Skin epidermis (tissue), 12 donors: ENCODE data around the gene AGPAT2.
"Not testable (repeated sequence)": the region's sequence is repeated elsewhere in the genome, so short reads cannot be mapped to it uniquely, and the experiment has no call there.

Experiments used
- H3K27ac ChIP-seq, 21 experiments: fragments of 200-600 bp; sonication (generic) in 11 of 21; one replicate each; pipeline ENCODE4 v1.5.0; 2020; ENCODE audit warnings: mild to moderate bottlenecking in 3 of 21, inconsistent platforms in 2 of 21, moderate library complexity in 2 of 21
- H3K4me3 ChIP-seq, 7 experiments: fragments of 200-600 bp; sonication (generic) in 2 of 7; one replicate each; pipeline ENCODE4 v1.5.0; 2020; ENCODE audit warnings: inconsistent platforms in 2 of 7, mild to moderate bottlenecking in 2 of 7, moderate library complexity in 1 of 7

AGPAT2 gene

GRCh38 chr9:136707011-136707410, 19.8 kb upstream of the AGPAT2 start:
- H3K27ac ChIP-seq, result no peak overlapping the region
- no peak overlapping the region for H3K4me3 ChIP-seq

- Histone ChIP-seq H3K4me3 (no peak overlapping the region), H3K27ac (no peak overlapping the region)
Measured at GRCh38 chr9:136705564-136705963, 18.3 kb upstream of the AGPAT2 start.

GRCh38 chr9:136704741-136705140, 17.5 kb upstream of the AGPAT2 start:
- H3K27ac ChIP-seq, H3K4me3 ChIP-seq: not testable (repeated sequence)

- no peak overlapping the region for H3K27ac ChIP-seq
- no peak overlapping the region for H3K4me3 ChIP-seq
Measured at GRCh38 chr9:136703276-136703860, 16.1 kb upstream of the AGPAT2 start.

GRCh38 chr9:136701668-136702053, 14.4 kb upstream of the AGPAT2 start:
- H3K27ac ChIP-seq, result no peak overlapping the region
- H3K4me3 ChIP-seq, result no peak overlapping the region

GRCh38 chr9:136700959-136701667, 13.9 kb upstream of the AGPAT2 start:
- Histone ChIP-seq H3K4me3 (no peak overlapping the region), H3K27ac (peak overlapping the region in 1 of 21 experiments; percentile 51)

- Histone ChIP-seq H3K27ac (no peak overlapping the region), H3K4me3 (no peak overlapping the region)
Measured at GRCh38 chr9:136700304-136700703, 13.0 kb upstream of the AGPAT2 start.

- Histone ChIP-seq H3K4me3 (no peak overlapping the region), H3K27ac (peak overlapping the region in 2 of 21 experiments; percentile 36 to 52)
Measured at GRCh38 chr9:136698635-136699246, 11.5 kb upstream of the AGPAT2 start.

- H3K4me3 ChIP-seq, result no peak overlapping the region
- peak overlapping the region in 3 of 21 experiments; percentile 24 to 52 (median 36) for H3K27ac ChIP-seq
Measured at GRCh38 chr9:136697821-136698526, 10.7 kb upstream of the AGPAT2 start.

- H3K4me3 ChIP-seq, result no peak overlapping the region
Measured at GRCh38 chr9:136697146-136697820, 10.0 kb upstream of the AGPAT2 start.

GRCh38 chr9:136696502-136696901, 9.2 kb upstream of the AGPAT2 start:
- H3K4me3 ChIP-seq, result no peak overlapping the region
- no peak overlapping the region for H3K27ac ChIP-seq

More at GRCh38 chr9:136697146-136697820, 10.0 kb upstream of the AGPAT2 start:
- H3K27ac ChIP-seq, result peak overlapping the region in 2 of 21 experiments; percentile 24 to 36

- Histone ChIP-seq H3K27ac (no peak overlapping the region), H3K4me3 (no peak overlapping the region)
Measured at GRCh38 chr9:136695955-136696354, 8.7 kb upstream of the AGPAT2 start.

GRCh38 chr9:136695435-136695895, 8.2 kb upstream of the AGPAT2 start:
- Histone ChIP-seq H3K4me3 (no peak overlapping the region), H3K27ac (no peak overlapping the region)

GRCh38 chr9:136694872-136695247, 7.6 kb upstream of the AGPAT2 start:
- Histone ChIP-seq H3K4me3 (no peak overlapping the region), H3K27ac (no peak overlapping the region)

- H3K4me3 ChIP-seq, result no peak overlapping the region
- H3K27ac ChIP-seq, result peak overlapping the region in 8 of 21 experiments; percentile 3 to 67 (median 8)
Measured at GRCh38 chr9:136694163-136694871, 7.1 kb upstream of the AGPAT2 start.

GRCh38 chr9:136693490-136694162, 6.4 kb upstream of the AGPAT2 start:
- Histone ChIP-seq H3K27ac (peak overlapping the region in 10 of 21 experiments; percentile 3 to 67 (median 17)), H3K4me3 (no peak overlapping the region)

GRCh38 chr9:136693135-136693489, 5.9 kb upstream of the AGPAT2 start:
- H3K4me3 ChIP-seq, result no peak overlapping the region
- H3K27ac ChIP-seq, result peak overlapping the region in 4 of 21 experiments; percentile 6 to 44 (median 26)
